HL-60 (cell line): ENCODE measurements around the gene STXBP3.

Experiments
- DNase-seq, 2 experiments: peaks; one replicate each; pipeline ENCODE4 v3.0.0-alpha.2; 2010 to 2020; ENCODE audit warnings: low read depth in 1 of 2, low spot score in 1 of 2
- H3K27ac ChIP-seq: fragments of 250-450 bp; sonication (Bioruptor Pico); replicated peaks from 2 replicates; pipeline ENCODE4 v1.5.1; 2020; ENCODE audit warnings: mild to moderate bottlenecking, moderate library complexity
- H3K27me3 ChIP-seq: fragments of 250-450 bp; sonication (Bioruptor Pico); 2 replicates; pipeline ENCODE4 v1.5.1; 2021; ENCODE audit warnings: mild to moderate bottlenecking, moderate library complexity; ENCODE audit not compliant: insufficient read depth, poor library complexity, severe bottlenecking
- H3K4me3 ChIP-seq: replicated peaks from 2 replicates; pipeline ENCODE4 v1.5.1; 2011; ENCODE audit warnings: mild to moderate bottlenecking, control low read depth, low read length; ENCODE audit not compliant: insufficient read depth
- CTCF ChIP-seq: IDR thresholded peaks from one replicate; pipeline ENCODE4 v1.5.1; 2011; ENCODE audit warnings: low read length, control low read depth, inconsistent platforms; ENCODE audit not compliant: insufficient read depth
- GABPA ChIP-seq: IDR thresholded peaks from 2 replicates; pipeline ENCODE4 v1.6.1; 2012; ENCODE audit warnings: low read depth
- POLR2AphosphoS5 ChIP-seq: IDR thresholded peaks from 2 replicates; pipeline ENCODE4 v1.6.1; 2012; ENCODE audit warnings: low read depth
- REST ChIP-seq: IDR thresholded peaks from 2 replicates; pipeline ENCODE4 v1.6.1; 2012; ENCODE audit warnings: low read depth; ENCODE audit not compliant: insufficient replicate concordance
- SPI1 ChIP-seq: IDR thresholded peaks from 2 replicates; pipeline ENCODE4 v1.6.1; 2012; ENCODE audit warnings: low read depth, mild to moderate bottlenecking, borderline replicate concordance

STXBP3 gene

GRCh38 chr1:108722292-108722691, 24.2 kb upstream of the STXBP3 start:
- TF ChIP-seq GABPA (no peak), CTCF (no peak), POLR2AphosphoS5 (no peak), REST (no peak), SPI1 (no peak)
- H3K27ac ChIP-seq, result no peak overlapping the region
- H3K27me3 ChIP-seq, result no peaks in the 10 kb centered on the region
- DNase-seq, result no peak
- no peak overlapping the region for H3K4me3 ChIP-seq

GRCh38 chr1:108725906-108726305, 20.6 kb upstream of the STXBP3 start:
- TF ChIP-seq GABPA, result no peak
- no peak for TF ChIP-seq CTCF
- TF ChIP-seq POLR2AphosphoS5, result no peak
- TF ChIP-seq SPI1, result no peak
- TF ChIP-seq REST, result no peak
- Histone ChIP-seq H3K27ac (no peak overlapping the region), H3K27me3 (peaks cover 2% of the 10 kb centered on the region), H3K4me3 (no peak overlapping the region)
- DNase-seq, result no peak

- Histone ChIP-seq H3K27ac (no peak overlapping the region), H3K27me3 (peaks cover 2% of the 10 kb centered on the region), H3K4me3 (no peak overlapping the region)
- TF ChIP-seq SPI1 (no peak), POLR2AphosphoS5 (no peak), CTCF (no peak), GABPA (no peak), REST (no peak)
- no peak for DNase-seq
These were observed 18.0 kb upstream of the STXBP3 start for GRCh38 chr1:108728327-108728923.
